HG03175 (cell line): ENCODE results near the gene WDR27.
"Not testable (repeated sequence)": the region's sequence is repeated elsewhere in the genome, so short reads cannot be mapped to it uniquely, and the experiment has no call there.

ENCODE experiments used
- ATAC-seq: cut with Tn5 transposase; IDR thresholded peaks from one replicate; pipeline ENCODE4 v1.9.1; 2021; ENCODE audit warnings: mild to moderate bottlenecking, moderate library complexity; ENCODE audit not compliant: unreplicated experiment

WDR27 gene

DNA sequence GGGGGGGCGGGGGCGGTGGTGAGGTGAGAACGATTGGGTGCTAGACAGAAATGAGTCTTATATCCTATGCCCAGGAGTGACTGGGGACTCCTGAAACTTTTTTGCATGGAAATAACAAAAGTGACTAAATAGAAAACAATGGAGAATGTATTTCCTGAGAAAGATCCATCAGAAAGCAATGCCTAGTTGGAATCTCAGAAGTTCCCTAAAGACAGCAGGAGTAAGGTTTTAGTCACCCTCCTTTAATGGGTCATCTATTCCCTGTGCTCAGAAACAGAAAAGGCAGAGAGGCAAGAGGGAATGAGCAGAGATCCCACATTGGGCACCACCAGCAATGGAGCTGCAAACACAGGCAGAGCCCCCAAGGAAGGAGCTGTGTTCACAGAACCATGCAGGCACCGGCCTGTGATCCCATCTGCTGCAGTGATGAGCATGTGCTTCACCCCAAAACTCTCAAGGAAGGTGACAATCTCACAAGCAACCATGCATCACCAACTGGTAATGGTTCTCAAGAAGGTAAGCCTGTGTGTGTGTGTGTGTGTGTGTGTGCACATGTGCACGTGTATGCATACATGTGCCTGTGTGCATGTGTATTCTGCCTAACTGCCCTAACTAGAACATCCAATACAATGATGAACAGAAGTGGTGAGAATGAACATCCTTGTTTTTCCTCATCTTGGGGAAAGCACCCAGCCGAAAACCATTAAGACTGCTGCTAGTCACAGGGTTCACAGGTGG lies 168.4 kb downstream of the WDR27 start:
- ATAC-seq, result no peak

DNA sequence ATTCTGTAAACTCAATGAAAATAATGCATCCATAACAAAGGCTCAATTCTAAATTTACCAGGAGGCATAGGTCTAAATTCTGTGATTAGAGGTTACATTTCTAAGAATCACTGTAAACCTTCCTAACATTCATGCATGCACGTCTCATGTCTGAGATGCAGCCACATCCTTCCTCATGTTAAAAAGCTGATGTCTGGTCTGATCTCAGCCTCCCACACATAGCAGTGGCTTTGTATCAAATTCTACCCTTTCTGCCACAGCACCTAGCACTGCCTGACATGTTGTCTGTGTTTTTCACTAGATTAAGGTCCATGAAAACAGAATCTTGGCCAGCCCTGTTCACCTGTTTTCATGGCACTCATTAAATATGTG lies 171.1 kb downstream of the WDR27 start:
- ATAC-seq, result no peak

DNA sequence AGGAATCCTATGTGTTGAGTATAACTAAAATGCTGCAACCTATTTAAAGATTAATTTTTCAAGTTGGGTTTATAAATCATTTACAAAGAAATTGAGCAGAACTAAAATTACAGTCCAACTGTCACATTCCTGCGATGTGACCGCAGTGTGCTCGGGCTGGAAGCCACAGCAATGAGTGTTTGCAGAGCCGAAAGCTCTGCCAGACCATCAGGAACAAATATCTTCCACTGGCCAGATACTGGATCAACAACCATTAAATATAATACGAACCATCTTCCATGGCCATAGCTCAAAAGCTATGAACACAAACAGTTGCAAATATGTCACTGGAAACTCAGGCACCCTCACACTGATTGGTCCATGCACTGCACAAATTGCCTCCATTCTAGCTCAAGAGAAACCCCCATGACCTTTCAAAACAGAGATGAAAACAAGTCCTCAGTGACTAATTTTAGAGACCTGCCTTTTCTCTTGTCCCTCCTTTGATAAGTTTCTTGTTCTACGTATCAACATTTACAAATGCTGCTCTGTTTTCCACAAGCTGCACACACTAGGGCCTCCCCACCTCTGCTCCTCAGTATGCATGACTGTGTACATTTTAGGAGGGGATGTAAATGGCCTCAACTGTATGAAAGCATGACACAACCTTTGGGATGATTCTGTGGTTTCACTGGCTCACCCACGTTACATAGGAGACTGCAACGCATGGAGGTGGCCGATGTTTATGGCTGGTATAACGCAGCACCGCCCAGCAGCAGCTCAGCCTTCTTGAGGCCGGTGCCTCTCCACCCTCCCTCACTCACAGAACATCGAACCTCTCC lies 171.7 kb downstream of the WDR27 start:
- no peak for ATAC-seq

DNA sequence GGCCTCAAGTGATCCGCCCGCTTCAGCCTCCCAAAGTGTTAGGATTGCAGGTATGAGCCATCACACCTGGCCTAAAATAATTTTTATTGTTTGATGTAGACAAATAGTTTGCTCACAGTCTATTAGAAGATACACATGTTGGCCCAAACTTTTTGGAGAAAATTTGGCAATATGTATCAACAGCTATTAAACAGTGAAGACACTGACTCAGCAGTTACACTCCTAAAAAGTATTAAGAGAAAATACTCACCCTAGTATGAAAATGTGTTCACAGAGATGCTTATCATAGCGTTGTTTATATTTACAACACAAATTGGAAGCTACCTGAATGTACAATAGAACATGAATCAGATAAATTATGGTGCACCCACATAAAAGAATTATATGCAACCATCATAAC lies 173.1 kb downstream of the WDR27 start:
- ATAC-seq, result no peak

DNA sequence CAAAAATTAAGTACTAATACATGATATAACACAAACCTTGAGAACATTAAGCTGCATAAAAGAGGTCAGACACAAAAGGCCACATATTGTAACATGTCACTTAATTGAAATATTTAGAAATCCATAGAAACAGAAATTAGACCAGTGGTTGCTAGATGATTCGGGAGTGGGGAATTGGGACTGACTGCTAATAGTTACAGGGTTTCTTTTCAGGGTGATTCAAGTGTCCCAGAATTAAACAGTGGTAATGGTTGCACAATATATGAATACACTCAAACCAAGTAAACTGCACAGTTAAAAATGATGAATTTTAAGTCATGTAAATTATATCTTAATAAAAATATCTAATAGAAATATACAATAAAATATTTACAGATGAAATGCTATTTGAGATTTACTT lies 174.5 kb downstream of the WDR27 start:
- ATAC-seq, result no peak

DNA sequence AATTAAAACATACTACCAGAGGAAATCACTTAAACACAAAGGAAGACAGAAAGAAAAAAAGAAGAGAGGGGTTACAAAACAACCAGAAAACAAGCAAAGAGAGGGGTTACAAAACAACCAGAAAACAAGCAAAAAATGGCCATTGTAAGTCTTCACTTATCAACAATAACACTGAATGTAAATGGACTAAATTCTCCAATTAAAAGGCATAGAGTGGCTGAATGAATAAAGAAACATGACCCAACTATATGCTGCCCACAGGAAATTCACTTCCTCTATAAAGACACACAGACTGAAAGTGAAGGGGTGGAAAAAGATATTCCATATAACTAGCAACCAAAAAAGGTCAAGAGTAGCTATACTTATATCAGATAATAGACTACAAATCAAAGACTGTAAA lies 180.0 kb downstream of the WDR27 start:
- no peak for ATAC-seq

DNA sequence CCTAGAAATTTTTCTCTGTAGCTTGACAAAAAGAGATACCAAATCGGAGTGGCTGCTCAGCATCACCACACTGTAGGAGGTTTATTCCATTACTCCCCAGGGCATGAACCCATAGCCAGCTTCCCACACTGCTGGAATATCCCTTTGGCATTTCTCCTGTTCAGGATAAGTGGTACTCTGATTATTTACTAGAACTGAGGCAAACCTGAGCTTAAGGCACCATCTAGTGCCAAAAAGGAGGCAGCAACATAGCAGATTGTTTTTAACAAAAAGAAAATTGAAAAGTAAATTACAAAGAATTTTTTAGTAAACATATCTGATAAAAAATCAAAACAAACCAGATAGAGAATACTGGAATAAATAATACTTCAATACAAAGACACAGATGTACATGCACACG lies 181.7 kb downstream of the WDR27 start:
- no peak for ATAC-seq

DNA sequence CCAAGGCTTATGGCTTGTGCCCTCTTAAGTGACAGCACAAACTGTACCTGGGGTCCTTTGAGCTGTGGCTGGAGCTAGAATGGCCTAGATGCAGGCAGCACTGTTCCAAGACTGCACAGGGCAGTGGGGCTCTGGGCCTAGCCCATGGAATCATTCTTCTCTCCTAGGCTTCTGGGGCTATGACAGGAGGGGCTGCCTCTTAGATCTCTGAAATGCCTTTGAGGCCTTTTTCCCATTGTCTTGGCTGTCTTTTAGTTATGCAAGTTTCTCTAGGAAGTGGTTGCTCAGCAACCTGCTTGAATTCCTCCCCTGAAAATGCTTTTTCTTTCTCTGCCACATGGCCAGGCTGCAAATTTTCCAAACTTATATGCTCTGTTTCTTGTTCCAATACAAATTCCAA lies 183.4 kb downstream of the WDR27 start:
- no peak for ATAC-seq

DNA sequence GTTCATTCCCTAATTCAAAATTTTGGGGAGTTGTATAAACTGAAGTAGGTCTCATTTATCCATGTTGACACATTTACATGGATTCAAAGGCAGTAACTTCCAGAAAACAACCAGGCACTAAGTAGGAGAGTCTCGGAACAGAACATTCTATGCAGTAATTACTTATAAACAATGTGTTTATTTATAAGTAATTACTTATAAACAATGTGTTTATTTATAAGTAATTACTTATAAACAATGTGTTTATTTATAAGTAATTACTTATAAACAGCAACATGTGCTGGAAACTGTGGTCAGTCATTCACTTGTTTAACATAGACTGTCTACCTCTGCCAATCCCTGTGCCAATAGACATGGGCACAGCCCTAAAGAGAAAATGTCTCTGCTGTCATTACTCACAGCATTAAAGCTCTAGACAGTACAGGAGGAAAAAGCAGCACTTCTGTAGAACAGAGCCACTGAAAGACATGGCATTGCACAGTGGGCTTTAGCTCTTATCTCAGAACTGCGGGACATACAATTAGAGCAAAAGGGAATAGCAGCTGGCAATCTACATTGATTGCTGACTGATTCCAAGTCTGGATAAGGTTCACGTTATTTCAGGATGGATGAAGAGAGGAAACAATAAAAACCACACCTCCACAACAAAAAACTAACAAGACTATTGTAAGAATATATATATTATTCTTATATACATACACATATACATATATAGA lies 188.2 kb downstream of the WDR27 start:
- ATAC-seq, result no peak

DNA sequence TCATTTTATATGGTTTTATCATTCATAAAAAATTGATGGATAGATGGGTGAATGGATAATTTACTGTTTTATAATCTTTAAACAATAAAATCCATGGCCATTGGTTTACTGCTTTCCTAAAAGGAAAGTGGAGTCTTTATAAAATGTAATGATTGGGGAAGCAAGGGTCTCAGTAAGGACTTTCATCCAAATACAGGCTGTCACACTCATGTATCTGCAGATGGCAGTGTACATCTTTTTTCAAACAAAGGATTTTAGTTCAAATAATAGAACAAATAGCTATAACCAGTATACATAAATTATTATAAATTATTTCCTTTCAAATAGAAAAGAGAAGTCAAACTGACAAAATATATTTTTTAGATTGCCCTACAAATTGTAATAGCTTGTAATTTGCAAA lies 190.0 kb downstream of the WDR27 start:
- ATAC-seq, result not testable (repeated sequence)

DNA sequence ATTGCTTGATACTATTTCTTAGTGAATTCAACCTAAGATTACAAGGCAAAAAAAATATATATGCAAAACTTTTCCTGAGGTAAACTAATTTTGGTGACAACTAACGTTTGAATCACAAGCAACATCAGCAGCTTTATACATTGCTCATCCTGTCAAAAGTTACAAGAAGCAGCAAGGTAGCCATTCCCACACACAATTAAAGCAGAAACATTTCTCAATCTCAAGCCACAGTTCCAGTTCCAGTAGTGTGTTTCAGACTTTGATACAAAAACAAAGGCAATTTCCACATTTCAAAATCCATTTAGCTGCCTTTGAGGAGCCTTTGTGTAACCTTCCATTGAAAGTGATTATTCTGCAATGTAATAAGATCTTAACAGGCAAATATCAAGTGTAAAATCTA lies 191.0 kb downstream of the WDR27 start:
- no peak for ATAC-seq

DNA sequence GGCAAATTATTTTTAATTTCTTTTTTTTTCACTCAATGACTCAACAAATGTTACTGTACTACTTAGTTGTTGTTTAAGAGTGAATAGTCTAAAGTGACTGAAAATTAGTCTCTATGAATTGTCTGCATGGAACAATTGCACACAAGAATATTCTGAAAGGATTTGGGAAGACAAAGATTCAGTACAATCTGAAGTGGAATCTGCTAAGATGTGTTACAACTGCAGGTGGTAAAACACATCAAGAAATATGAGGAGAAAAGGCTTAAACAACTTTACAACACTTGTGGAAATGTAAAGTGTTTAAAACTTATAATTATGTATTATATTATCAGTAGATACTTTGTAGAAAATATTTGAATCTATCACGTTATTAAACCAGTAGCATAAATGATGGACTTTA lies 193.4 kb downstream of the WDR27 start:
- no peak for ATAC-seq

DNA sequence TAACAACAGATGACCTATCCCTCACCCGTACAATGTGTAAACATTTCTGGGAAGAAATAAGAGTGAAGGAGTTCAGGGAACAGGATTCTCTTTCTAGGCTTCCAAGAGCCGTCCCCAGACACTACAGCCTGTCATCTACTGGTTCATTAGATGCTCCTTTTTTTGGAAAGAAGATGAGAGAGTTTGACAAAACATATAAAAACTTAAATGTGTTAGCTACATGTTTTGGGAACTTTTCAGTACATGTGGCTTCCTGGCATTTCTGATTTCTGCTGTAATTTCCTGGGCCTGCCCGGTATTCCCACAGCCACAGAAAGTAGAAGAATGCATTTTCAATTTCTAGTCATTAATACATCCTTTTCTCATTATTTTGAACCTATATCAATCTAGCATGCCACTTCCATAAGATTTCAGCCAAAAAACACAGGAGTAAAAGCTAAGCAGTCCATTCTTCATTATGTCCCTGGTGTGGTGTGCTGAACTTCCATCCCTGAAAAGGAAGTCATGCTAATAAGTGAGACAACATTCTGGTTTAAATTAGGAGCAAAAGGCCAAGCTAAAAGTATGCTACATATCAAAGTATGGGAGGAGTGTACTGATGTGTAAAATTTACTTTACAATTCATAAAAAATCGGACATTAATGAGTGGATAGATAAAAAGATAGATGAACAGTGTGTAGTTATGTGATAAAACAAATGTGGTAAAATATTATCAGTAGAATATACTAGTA lies 198.2 kb downstream of the WDR27 start:
- no peak for ATAC-seq

DNA sequence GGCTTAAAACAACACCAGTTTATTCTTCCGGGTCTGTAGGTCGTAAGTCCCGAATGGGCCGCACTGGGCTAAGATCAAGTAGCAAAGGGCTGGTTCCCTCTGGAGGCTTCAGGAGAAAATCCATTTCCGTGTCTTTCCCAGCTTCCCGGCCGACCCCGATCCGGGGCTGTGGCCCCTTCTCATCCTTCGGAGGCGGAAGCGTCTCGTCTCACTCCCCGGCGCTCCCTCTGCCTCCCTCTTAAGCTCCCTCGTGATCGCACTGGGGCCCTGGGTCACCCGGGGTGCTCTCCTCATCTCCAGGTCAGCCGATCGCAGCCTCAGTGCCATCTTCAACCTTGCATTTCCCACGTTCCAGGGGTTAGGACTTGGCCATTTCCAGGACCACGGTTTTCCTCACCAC lies 199.4 kb downstream of the WDR27 start:
- no peak for ATAC-seq

DNA sequence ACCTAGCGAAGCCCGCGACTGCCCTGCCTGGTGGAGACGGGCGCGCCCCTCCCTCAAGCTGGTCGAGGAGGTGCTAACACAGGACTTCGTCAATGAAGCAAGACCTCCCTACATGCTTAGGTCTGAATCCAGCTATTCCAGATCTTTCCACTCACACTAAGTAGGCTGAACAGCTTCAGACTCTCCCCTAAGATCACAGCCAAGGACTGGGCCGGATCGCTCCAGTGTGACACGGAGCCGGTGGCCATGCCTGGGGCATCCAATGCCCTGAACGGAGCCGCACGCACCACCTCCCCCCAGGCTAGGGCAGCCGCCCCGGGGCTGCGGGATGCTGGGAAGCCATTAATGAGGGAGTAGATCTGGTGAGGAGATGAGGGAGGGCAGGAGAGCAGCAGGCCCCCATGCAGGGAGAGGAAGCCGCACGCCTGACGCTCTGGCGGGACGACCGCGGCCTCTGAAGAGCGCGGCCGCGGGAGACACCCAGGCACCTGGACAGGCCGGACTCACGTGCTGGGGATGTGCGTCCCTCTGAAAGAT lies 200.0 kb downstream of the WDR27 start:
- ATAC-seq, result no peak

DNA sequence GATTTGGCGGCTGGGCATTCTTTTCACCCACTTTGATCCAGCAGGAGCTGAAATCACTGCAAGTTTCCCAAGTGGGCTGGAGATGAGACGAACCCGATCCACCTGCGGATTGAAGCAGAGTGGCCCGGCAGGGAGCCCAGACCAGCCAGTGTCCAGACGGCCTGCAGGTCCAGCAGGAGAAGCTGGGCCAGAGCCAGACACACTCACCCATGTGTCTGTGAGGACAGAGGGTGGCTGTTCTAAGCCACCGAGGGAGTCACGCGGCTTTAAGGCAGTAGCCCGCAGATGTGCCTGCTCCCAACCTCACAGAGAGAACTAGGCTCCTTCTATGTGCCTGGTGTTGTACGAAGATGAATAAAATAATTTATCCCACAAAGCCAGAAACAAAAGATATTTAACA lies 200.7 kb downstream of the WDR27 start:
- ATAC-seq, result no peak

DNA sequence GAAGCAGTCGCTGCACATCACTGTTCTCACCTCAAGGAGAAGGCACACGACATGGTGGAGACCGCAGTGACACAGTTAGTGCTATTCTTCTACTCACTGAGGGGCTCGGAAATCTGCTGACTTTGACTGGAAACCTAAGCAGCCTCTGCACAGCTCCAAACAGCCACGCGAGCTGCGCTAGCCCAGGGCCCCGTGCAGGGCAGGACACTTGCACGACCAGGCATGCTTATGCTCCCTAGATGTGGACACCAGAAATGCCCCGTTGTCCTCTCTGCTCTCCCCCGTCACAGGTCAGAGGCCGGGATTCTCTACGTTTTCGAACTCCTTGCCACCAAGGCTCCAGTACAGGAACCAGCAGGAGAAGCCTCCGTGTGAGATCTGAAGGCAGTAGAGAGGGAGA lies 201.1 kb downstream of the WDR27 start:
- no peak for ATAC-seq

DNA sequence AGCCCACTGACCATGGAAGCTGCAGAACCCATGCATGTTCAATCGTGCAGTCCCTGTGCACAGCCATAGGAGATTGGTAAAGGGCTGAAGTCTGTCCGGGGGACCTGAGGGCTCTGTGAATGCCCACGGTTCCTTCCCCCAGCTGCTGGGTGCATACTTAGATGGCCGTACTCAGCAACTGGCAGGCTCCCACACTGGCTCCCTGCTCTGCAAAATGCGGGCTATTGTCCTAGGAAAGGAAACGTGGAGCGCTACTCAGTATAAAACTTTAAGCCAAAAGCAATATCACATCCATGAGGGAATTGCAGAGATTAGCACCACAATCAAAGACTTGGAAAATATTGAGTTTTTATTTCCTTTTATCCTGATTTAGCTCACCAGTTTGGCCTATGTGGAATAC lies 202.0 kb downstream of the WDR27 start:
- ATAC-seq, result no peak

DNA sequence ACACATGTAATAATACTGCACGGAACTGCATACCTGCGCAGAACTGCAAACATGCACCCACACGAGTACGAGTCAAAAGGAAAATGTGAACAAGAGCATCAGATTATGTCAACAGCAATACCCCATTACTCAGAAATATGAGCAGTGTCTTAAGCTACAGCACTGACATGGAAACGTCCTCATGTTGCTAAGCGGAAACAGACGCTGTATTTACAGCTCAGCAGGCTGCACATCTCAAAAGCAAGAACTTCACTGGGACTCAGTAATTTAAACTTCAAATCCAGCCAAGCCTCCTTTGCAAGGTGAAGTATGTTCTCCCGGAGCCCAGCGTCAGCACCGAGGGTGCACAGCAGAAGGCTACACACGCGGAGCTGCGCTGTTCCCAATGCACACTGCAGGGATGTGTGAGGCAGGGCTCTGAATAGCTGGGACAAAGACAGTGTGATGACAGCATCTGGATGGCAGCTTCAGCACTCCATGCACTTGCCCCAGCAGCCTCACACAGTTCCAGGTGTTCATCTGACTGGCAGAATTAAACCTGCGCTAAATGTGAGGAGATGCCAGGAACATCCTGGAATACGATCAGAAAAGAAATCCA lies 202.8 kb downstream of the WDR27 start:
- no peak for ATAC-seq

DNA sequence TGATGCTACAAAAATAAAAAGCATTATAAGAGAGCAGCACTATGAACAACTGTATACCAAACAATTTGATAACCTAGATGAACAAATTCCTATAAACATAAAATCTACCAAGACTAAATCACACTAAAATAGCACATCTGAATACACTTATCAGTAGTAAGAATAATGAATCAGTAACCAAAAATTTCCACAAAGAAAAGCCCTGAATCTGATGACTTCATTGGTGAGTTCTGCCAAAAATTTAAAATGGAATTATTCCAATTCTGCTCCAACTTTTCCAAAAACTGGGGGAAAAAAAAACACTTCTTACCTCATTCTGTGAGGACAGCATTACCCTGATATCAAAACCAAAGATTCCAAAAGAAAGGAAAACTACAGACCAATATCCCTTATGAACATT lies 206.2 kb downstream of the WDR27 start:
- no peak for ATAC-seq

DNA sequence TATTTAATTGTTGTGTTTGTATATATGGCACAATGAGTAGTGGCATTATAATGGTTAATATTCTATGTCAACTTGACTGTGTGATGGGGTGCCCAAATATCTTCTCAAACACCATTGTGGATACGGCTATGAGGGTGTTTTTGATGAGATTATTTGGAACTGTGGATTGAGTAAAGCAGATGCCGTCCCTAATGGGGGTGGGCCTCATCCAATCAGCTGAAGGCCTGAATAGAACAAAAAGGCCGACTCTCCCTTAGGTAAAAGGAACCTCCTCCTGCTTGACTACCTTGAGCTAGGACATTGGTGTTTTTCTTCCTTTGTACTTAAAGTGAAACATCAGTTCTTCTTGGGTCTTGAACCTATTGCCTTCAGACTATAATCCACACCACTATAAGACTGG lies 207.8 kb downstream of the WDR27 start:
- ATAC-seq, result no peak
